ENCODE measurements around the gene DPAGT1. TPM values are rescaled to one million over a fixed set of nuclear protein-coding genes. Genes with fewer than 3 reads are reported as not detected.
A peak's percentile ranks its signal among the peaks of the same experiment; 100 is the strongest.

DPAGT1 gene
- 40.9 TPM for polyA plus RNA-seq (2013)

- DNase-seq, result peak; percentile 92 to 94 (median 93)
- Histone ChIP-seq H3K27me3 (replicated peaks in 2 of 5; ENCODE audit: control insufficient read depth in 4 of 5, insufficient read depth in 5 of 5, low read length in 4 of 5) (no peaks in the 10 kb centered on the region), H3K4me1 (ENCODE audit: control extremely low read depth in 1 of 4, control insufficient read depth in 4 of 4, insufficient read depth in 4 of 4, low read length in 3 of 4) (peaks cover 7 to 42% (median 36%) of the 10 kb centered on the region in 4 experiments), H3K27ac (ENCODE audit: insufficient read depth in 1 of 2, low read depth in 1 of 2, low read length in 2 of 2, poor library complexity in 1 of 2, severe bottlenecking in 2 of 2) (peak within 1 kb of the TSS; percentile 93 to 96), H3K4me3 (ENCODE audit: control insufficient read depth in 1 of 7, extremely low read depth in 1 of 7, insufficient read depth in 4 of 7, low read depth in 2 of 7, low read length in 6 of 7) (peak within 1 kb of the TSS; percentile 79 to 97 (median 93)), H3K9me3 (ENCODE audit: control extremely low read depth in 1 of 5, control insufficient read depth in 4 of 5, insufficient read depth in 2 of 5, low read depth in 1 of 5, low read length in 4 of 5) (no peaks in the 10 kb centered on the region), H3K36me3 (ENCODE audit: control insufficient read depth in 4 of 4, insufficient read depth in 4 of 4, low read length in 3 of 4) (peaks cover 8 to 21% (median 14%) of the 10 kb centered on the region in 4 experiments)
- CTCF ChIA-PET, result interaction anchor here (0.9 to 2.1 kb wide), 12 partner anchors 10 to 105 kb away, joined by 3 to 7 read pairs (median 4); partner anchors contain the start of gene VPS11
- WGBS (ENCODE audit: insufficient coverage), result 0% methylated on average over 25 of the region's 32 CpGs
- POLR2A ChIA-PET, result interaction anchor here (0.6 to 1.2 kb wide), 4 partner anchors 10 to 787 kb away, joined by 3 to 7 read pairs (median 3); partner anchors contain the start of gene HYOU1
Observed at GRCh38 chr11:119101759-119102423, at the start of gene DPAGT1. Gene DPAGT1, minus strand, starts transcription at chr11:119101853. Its CDS starts 198 bp downstream, at chr11:119101655.

DNA sequence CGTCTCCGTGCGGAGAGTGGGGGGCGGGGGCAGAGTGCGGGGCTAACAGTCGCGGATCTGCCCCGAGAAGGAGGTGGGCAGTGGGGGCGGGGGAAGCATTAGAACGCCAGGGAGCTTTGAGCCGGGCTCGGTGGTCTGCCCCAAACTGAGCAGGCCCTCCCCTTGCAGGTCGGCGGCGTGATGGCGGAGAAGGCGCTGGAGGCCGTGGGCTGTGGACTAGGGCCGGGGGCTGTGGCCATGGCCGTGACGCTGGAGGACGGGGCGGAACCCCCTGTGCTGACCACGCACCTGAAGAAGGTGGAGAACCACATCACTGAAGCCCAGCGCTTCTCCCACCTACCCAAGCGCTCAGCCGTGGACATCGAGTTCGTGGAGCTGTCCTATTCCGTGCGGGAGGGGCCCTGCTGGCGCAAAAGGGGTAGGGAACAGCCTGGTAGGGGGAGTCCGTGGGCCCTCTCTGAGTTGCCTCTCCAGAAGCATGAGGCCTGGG is 48.2 kb upstream of the DPAGT1 start:
- Histone ChIP-seq H3K27me3 (replicated peaks in 2 of 5; ENCODE audit: control insufficient read depth in 4 of 5, insufficient read depth in 5 of 5, low read length in 4 of 5) (peaks cover 0 to 54% (median 33%) of the 10 kb centered on the region in 5 experiments), H3K4me1 (ENCODE audit: control extremely low read depth in 1 of 4, control insufficient read depth in 4 of 4, insufficient read depth in 4 of 4, low read length in 3 of 4) (peaks cover 0 to 18% (median 16%) of the 10 kb centered on the region in 4 experiments), H3K9me3 (ENCODE audit: control extremely low read depth in 1 of 5, control insufficient read depth in 4 of 5, insufficient read depth in 2 of 5, low read depth in 1 of 5, low read length in 4 of 5) (no peaks in the 10 kb centered on the region), H3K4me3 (ENCODE audit: control insufficient read depth in 1 of 7, extremely low read depth in 1 of 7, insufficient read depth in 4 of 7, low read depth in 2 of 7, low read length in 6 of 7) (peak overlapping the region in 4 of 7 experiments; percentile 11 to 72 (median 59)), H3K27ac (ENCODE audit: insufficient read depth in 1 of 2, low read depth in 1 of 2, low read length in 2 of 2, poor library complexity in 1 of 2, severe bottlenecking in 2 of 2) (no peak overlapping the region), H3K36me3 (ENCODE audit: control insufficient read depth in 4 of 4, insufficient read depth in 4 of 4, low read length in 3 of 4) (no peaks in the 10 kb centered on the region)
- 13% methylated on average over 19 of the region's 33 CpGs for WGBS (ENCODE audit: insufficient coverage)
- ChIA-PET CTCF (interaction anchor here (1.0 to 3.5 kb wide), 3 partner anchors 10 to 28 kb away, joined by 3 to 15 read pairs (median 10); no protein-coding TSS in a partner anchor), POLR2A (interaction anchor here (0.8 kb wide), 1 partner anchor 16 kb away, joined by 3 read pairs; no protein-coding TSS in a partner anchor)
- no peak for DNase-seq

DNA sequence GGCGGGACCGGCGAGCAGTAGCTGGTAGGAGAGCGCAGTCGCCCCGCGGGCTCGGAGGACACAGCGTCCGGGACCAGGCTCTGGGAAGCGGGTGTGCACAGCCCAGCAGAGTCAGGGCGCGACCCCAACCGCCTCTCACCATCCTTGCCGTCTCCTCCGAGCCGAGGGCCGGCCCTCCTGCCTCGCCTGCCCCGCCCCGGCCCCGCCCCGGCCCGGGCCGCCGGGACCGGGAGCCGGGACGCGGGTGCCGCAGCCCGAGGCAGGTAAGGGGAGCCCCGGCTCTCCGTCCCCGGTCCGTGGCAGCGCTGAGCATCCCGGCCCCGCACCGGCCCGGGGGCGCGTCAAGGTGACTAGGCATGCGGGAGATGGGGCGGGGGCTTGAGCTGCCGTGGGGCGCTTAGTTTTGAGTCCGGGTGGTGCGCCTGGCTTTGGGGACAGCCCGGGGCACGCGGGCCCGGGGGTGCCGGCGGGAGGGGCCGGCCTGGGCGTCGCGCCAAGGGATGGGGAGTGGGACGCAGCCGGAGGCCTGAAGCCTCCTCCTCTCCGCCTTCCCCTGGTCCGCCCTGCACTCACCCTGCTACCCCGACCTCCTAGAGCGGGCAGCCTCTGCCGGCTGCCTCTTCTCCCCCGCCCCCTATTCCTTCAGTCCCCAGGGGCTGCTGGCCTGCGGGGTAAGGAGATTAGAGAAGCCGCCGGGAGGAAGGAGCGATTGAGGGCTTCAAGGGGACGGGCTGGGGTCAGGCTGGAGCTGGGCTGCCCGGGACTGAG is 47.5 kb upstream of the DPAGT1 start, which contains the start of gene ABCG4:
ABCG4 (plus strand) TSS at position 35 of the 768 bp plus-strand sequence. CDS start 914 bp downstream, outside the sequence.
- H3K27ac ChIP-seq (ENCODE audit: insufficient read depth in 1 of 2, low read depth in 1 of 2, low read length in 2 of 2, poor library complexity in 1 of 2, severe bottlenecking in 2 of 2), result no peak within 1 kb of the TSS

DNA sequence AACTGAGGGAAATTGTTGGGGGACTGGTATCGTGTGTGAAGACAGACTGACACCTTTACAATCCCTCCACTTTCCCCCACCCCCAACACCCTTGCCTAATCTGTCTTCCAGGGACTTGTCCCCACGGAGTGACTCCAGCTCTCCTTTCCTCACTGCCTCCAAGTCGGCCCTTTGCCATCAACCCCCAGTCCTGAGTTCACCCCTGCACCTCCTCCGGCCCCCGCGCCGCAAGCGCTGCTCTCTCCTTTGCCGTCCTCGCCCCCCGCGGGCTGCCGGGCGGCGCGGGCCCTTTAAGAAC is 47.0 kb upstream of the DPAGT1 start:
- Histone ChIP-seq H3K9me3 (ENCODE audit: control extremely low read depth in 1 of 5, control insufficient read depth in 4 of 5, insufficient read depth in 2 of 5, low read depth in 1 of 5, low read length in 4 of 5) (no peaks in the 10 kb centered on the region), H3K27ac (ENCODE audit: insufficient read depth in 1 of 2, low read depth in 1 of 2, low read length in 2 of 2, poor library complexity in 1 of 2, severe bottlenecking in 2 of 2) (no peak overlapping the region), H3K36me3 (ENCODE audit: control insufficient read depth in 4 of 4, insufficient read depth in 4 of 4, low read length in 3 of 4) (no peaks in the 10 kb centered on the region), H3K4me1 (ENCODE audit: control extremely low read depth in 1 of 4, control insufficient read depth in 4 of 4, insufficient read depth in 4 of 4, low read length in 3 of 4) (peaks cover 0 to 18% (median 17%) of the 10 kb centered on the region in 4 experiments), H3K4me3 (ENCODE audit: control insufficient read depth in 1 of 7, extremely low read depth in 1 of 7, insufficient read depth in 4 of 7, low read depth in 2 of 7, low read length in 6 of 7) (peak overlapping the region in 6 of 7 experiments; percentile 19 to 72 (median 59)), H3K27me3 (replicated peaks in 2 of 5; ENCODE audit: control insufficient read depth in 4 of 5, insufficient read depth in 5 of 5, low read length in 4 of 5) (peaks cover 0 to 54% (median 33%) of the 10 kb centered on the region in 5 experiments)
- DNase-seq, result no peak
- CTCF ChIA-PET, result interaction anchor here (1.5 kb wide), 1 partner anchor 48 kb away, joined by 4 read pairs; no protein-coding TSS in a partner anchor
- 0% methylated on average over 8 of the region's 16 CpGs for WGBS (ENCODE audit: insufficient coverage)
- POLR2A ChIA-PET, result no interaction called here

More for the DNA sequence above, 47.5 kb upstream of the DPAGT1 start, which contains the start of gene ABCG4:
- Histone ChIP-seq H3K36me3 (ENCODE audit: control insufficient read depth in 4 of 4, insufficient read depth in 4 of 4, low read length in 3 of 4) (no peaks in the 10 kb centered on the region), H3K4me1 (ENCODE audit: control extremely low read depth in 1 of 4, control insufficient read depth in 4 of 4, insufficient read depth in 4 of 4, low read length in 3 of 4) (peaks cover 0 to 18% (median 17%) of the 10 kb centered on the region in 4 experiments), H3K4me3 (ENCODE audit: control insufficient read depth in 1 of 7, extremely low read depth in 1 of 7, insufficient read depth in 4 of 7, low read depth in 2 of 7, low read length in 6 of 7) (peak within 1 kb of the TSS; percentile 2 to 72 (median 56)), H3K27me3 (replicated peaks in 2 of 5; ENCODE audit: control insufficient read depth in 4 of 5, insufficient read depth in 5 of 5, low read length in 4 of 5) (peaks cover 0 to 54% (median 33%) of the 10 kb centered on the region in 5 experiments), H3K9me3 (ENCODE audit: control extremely low read depth in 1 of 5, control insufficient read depth in 4 of 5, insufficient read depth in 2 of 5, low read depth in 1 of 5, low read length in 4 of 5) (no peaks in the 10 kb centered on the region)
- ChIA-PET CTCF (interaction anchor here (1.0 to 3.5 kb wide), 4 partner anchors 11 to 48 kb away, joined by 3 to 15 read pairs (median 7); no protein-coding TSS in a partner anchor), POLR2A (no interaction called here)
- under 1% methylated on average over 47 of the region's 73 CpGs for WGBS (ENCODE audit: insufficient coverage)
- DNase-seq, result peak in 2 of 3 donors; percentile 34 to 50

DNA sequence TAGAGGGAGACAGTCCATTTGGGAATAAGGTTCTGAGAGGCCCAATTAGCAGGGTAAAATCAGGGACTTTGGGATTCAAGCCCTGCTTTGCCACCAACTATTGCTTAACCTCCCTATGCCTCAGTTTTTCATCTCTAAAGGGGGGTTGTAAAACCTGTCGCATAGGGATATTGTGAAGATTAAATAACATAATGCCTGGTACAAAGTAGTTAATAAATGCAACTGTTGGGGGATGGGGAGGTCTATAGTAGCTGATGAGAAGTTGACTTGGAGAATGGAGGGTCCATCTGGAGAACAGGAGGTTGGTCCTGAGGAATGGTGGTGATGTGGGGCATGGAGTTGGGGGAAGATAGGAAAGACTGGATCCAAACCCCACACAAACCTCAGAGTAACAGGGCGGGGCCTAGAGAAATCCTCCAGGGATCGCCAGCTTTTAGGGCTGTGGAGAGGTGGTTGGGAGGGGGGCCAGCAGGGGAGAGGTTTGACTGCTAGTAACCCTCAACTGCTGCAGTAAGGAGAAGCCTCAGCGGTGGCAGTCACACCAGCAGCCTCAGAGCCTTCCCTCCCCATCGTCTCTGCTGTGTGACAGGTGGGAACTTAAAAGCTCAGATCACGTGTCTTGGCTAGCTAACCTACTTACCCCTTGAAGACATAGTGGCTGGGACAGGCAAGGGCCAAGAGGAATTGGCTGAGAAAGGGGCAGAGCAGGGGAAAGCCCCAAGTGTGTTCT is 46.1 kb upstream of the DPAGT1 start:
- peaks cover 0 to 54% (median 33%) of the 10 kb centered on the region in 5 experiments for H3K27me3 ChIP-seq (replicated peaks in 2 of 5; ENCODE audit: control insufficient read depth in 4 of 5, insufficient read depth in 5 of 5, low read length in 4 of 5)
- POLR2A ChIA-PET, result interaction anchor here (0.5 kb wide), 1 partner anchor 54 kb away, joined by 3 read pairs; no protein-coding TSS in a partner anchor
- H3K27ac ChIP-seq (ENCODE audit: insufficient read depth in 1 of 2, low read depth in 1 of 2, low read length in 2 of 2, poor library complexity in 1 of 2, severe bottlenecking in 2 of 2), result no peak overlapping the region

GRCh38 chr11:119145551-119145950 is 43.9 kb upstream of the DPAGT1 start:
- CTCF ChIA-PET, result interaction anchor here (0.6 to 5.0 kb wide), 13 partner anchors 9 to 178 kb away, joined by 3 to 29 read pairs (median 4); no protein-coding TSS in a partner anchor
- Histone ChIP-seq H3K27me3 (replicated peaks in 2 of 5; ENCODE audit: control insufficient read depth in 4 of 5, insufficient read depth in 5 of 5, low read length in 4 of 5) (peaks cover 0 to 44% (median 24%) of the 10 kb centered on the region in 5 experiments), H3K27ac (ENCODE audit: insufficient read depth in 1 of 2, low read depth in 1 of 2, low read length in 2 of 2, poor library complexity in 1 of 2, severe bottlenecking in 2 of 2) (no peak overlapping the region), H3K4me1 (ENCODE audit: control extremely low read depth in 1 of 4, control insufficient read depth in 4 of 4, insufficient read depth in 4 of 4, low read length in 3 of 4) (peaks cover 0 to 18% (median 17%) of the 10 kb centered on the region in 4 experiments), H3K36me3 (ENCODE audit: control insufficient read depth in 4 of 4, insufficient read depth in 4 of 4, low read length in 3 of 4) (no peaks in the 10 kb centered on the region), H3K4me3 (ENCODE audit: control insufficient read depth in 1 of 7, extremely low read depth in 1 of 7, insufficient read depth in 4 of 7, low read depth in 2 of 7, low read length in 6 of 7) (no peak overlapping the region), H3K9me3 (ENCODE audit: control extremely low read depth in 1 of 5, control insufficient read depth in 4 of 5, insufficient read depth in 2 of 5, low read depth in 1 of 5, low read length in 4 of 5) (no peaks in the 10 kb centered on the region)
- POLR2A ChIA-PET, result interaction anchor here (0.7 to 1.3 kb wide), 3 partner anchors 17 to 58 kb away, joined by 3 to 4 read pairs (median 3); no protein-coding TSS in a partner anchor
- DNase-seq, result no peak
- WGBS (ENCODE audit: insufficient coverage), result 63% methylated on average over 3 of the region's 3 CpGs

More for the DNA sequence above, 46.1 kb upstream of the DPAGT1 start:
- CTCF ChIA-PET, result interaction anchor here (0.8 to 3.0 kb wide), 3 partner anchors 21 to 49 kb away, joined by 3 to 9 read pairs (median 4); no protein-coding TSS in a partner anchor
- H3K9me3 ChIP-seq (ENCODE audit: control extremely low read depth in 1 of 5, control insufficient read depth in 4 of 5, insufficient read depth in 2 of 5, low read depth in 1 of 5, low read length in 4 of 5), result no peaks in the 10 kb centered on the region
- peak in 1 of 3 donors; percentile 33 for DNase-seq
- no peak overlapping the region for H3K4me3 ChIP-seq (ENCODE audit: control insufficient read depth in 1 of 7, extremely low read depth in 1 of 7, insufficient read depth in 4 of 7, low read depth in 2 of 7, low read length in 6 of 7)
- no peaks in the 10 kb centered on the region for H3K36me3 ChIP-seq (ENCODE audit: control insufficient read depth in 4 of 4, insufficient read depth in 4 of 4, low read length in 3 of 4)
- no CpG with 5 or more reads among the region's 6 CpGs for WGBS (ENCODE audit: insufficient coverage)
- peaks cover 0 to 18% (median 17%) of the 10 kb centered on the region in 4 experiments for H3K4me1 ChIP-seq (ENCODE audit: control extremely low read depth in 1 of 4, control insufficient read depth in 4 of 4, insufficient read depth in 4 of 4, low read length in 3 of 4)

Data from common myeloid progenitor, CD34-positive (primary cell).